ENCODE data around the gene TMEM229B. TPM values are rescaled to one million over a fixed set of nuclear protein-coding genes. Genes with fewer than 3 reads are reported as not detected.

Gene TMEM229B
- total RNA-seq, 4 donors from 2014 or later: 0.30 to 0.76 (median 0.50) TPM

DNA sequence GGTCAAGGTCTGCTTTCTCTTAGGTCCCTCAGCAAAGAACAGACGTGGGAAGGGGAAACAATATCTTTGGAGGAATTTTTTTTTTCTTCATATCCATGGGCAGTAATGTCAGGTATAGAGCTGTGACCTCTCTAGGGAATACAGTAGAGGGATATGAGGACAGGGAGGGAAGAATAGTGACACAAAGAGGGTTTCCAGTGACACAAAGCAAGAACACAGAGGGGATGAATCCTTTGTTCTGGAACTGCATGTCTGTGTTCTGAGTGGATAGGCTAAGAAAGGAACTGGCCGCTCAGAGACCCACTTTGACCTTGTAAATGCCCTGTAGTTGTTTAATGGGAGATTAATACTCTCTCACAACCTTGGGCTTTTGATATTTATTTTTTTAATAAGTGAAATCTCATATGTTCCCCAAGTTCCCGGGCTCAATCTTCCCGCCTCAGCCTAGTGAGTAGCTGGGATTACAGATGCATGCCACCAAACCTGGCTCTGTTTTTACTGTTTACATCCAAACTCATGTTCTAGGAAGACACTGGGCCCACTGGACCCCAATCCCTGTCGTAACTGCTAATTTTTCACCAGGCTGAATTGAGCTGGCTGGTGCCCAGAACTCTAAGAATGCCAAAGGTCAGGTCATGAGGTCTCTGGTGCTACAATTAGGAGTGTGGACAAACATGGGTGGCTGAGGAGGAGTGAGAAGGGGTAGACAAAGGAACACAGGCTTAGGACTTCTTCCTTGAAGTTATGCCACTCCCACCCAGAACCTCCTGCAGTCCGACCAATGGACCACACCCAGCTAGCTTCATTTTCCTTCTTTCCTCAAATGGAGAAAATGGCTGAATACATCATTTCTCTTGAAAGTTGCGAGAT lies 35.5 kb upstream of the TMEM229B start:
- intact Hi-C loops (cut with DNase I): no loop called here
- H3K27me3 ChIP-seq: peaks cover 0 to 71% (median 0%) of the 10 kb centered on the region in 4 donors
- no peak for TF ChIP-seq POLR2A (IDR thresholded peaks at IDR 0.05)
- TF ChIP-seq, protein P1, sequence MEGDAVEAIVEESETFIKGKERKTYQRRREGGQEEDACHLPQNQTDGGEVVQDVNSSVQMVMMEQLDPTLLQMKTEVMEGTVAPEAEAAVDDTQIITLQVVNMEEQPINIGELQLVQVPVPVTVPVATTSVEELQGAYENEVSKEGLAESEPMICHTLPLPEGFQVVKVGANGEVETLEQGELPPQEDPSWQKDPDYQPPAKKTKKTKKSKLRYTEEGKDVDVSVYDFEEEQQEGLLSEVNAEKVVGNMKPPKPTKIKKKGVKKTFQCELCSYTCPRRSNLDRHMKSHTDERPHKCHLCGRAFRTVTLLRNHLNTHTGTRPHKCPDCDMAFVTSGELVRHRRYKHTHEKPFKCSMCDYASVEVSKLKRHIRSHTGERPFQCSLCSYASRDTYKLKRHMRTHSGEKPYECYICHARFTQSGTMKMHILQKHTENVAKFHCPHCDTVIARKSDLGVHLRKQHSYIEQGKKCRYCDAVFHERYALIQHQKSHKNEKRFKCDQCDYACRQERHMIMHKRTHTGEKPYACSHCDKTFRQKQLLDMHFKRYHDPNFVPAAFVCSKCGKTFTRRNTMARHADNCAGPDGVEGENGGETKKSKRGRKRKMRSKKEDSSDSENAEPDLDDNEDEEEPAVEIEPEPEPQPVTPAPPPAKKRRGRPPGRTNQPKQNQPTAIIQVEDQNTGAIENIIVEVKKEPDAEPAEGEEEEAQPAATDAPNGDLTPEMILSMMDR (IDR thresholded peaks at IDR 0.05): no peak
- H3K36me3 ChIP-seq: no peaks in the 10 kb centered on the region
- 54 to 59% methylated on average over 6 to 7 of the region's 7 CpGs for WGBS, 2 donors
- no peak overlapping the region for H3K4me3 ChIP-seq
- H3K9me3 ChIP-seq: no peaks in the 10 kb centered on the region
- no peak for DNase-seq
- H3K4me1 ChIP-seq: peaks cover 0 to 11% (median 0%) of the 10 kb centered on the region in 3 donors
- no peak overlapping the region for H3K27ac ChIP-seq

DNA sequence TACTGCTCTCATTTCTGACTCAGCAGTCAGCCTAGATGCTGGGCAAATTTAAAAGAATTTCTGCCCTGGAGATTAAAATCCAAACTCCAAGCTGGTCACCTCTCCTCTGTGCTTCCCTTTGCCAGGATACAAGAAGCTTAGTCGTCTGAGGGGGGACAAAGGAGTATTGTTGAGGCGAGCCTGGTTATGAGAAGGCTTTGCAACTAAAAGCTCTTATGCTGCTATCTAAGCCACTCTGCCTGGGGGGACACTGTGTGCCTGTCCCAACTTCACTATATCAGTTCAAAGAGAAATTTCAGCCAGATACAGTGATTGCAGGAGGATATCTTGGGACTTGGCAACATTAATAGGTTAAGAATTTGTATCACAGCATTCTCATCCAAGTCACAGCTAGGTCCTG lies 33.7 kb upstream of the TMEM229B start:
- peaks cover 0 to 85% (median 0%) of the 10 kb centered on the region in 4 donors for H3K27me3 ChIP-seq
- H3K9me3 ChIP-seq: no peaks in the 10 kb centered on the region
- TF ChIP-seq, protein P1 (IDR thresholded peaks at IDR 0.05): no peak
- TF ChIP-seq POLR2A (IDR thresholded peaks at IDR 0.05): no peak
- intact Hi-C loops (cut with DNase I): no loop called here
- WGBS, 2 donors: 26 to 48% methylated on average over 2 of the region's 2 CpGs
- H3K27ac ChIP-seq: no peak overlapping the region
- peaks cover 0 to 12% (median 0%) of the 10 kb centered on the region in 3 donors for H3K4me1 ChIP-seq
- DNase-seq: no peak
- no peaks in the 10 kb centered on the region for H3K36me3 ChIP-seq
- H3K4me3 ChIP-seq: no peak overlapping the region

DNA sequence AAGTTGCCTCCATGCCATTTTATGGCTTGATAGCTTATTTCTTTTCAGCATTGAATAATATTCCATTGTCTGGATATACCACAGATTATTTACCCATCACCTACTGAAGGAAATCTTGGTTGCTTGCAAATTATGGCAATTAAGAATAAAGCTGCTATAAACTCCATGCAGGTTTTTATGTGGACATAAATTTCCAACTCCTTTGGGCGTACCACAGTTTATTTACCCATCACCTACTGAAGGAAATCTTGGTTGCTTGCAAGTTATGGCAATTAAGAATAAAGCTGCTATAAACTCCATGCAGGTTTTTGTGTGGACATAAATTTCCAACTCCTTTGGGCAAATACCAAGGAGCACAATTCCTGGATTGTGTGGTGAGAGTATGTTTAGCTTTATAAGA lies 32.0 kb upstream of the TMEM229B start:
- peaks cover 3 to 21% (median 4%) of the 10 kb centered on the region in 3 donors for H3K4me1 ChIP-seq
- TF ChIP-seq, protein P1 (IDR thresholded peaks at IDR 0.05): no peak
- TF ChIP-seq POLR2A (IDR thresholded peaks at IDR 0.05): no peak
- intact Hi-C loops (cut with DNase I): no loop called here
- no peaks in the 10 kb centered on the region for H3K36me3 ChIP-seq
- no peak overlapping the region for H3K27ac ChIP-seq
- DNase-seq: no peak
- H3K9me3 ChIP-seq: no peaks in the 10 kb centered on the region
- whole genome bisulfite sequencing, 2 donors: 85 to 93% methylated on average over 1 of the region's 1 CpG
- no peak overlapping the region for H3K4me3 ChIP-seq
- peaks cover 0 to 93% (median 0%) of the 10 kb centered on the region in 4 donors for H3K27me3 ChIP-seq

DNA sequence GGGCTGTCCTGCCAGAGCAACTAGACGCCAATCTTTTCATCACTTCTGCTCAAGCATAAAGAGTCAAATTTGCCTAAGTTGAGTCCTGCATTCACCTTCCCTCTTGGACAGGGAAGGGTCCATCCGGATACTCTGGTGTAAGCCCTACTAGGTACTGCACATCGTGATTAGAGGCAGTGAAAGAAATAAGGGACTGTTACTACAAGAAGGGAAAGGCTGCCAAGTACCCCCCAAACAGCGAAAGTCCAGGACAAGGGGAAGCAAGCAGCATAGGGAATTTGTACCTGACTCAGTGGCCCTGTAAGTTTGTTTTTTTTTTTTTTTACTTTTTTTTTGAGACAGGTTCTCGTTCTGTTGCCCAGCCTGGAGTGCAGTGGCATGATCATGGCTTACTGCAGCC lies 30.9 kb upstream of the TMEM229B start:
- H3K9me3 ChIP-seq: no peaks in the 10 kb centered on the region
- TF ChIP-seq, protein P1 (IDR thresholded peaks at IDR 0.05): no peak
- TF ChIP-seq POLR2A (IDR thresholded peaks at IDR 0.05): no peak
- WGBS, 2 donors: 78 to 86% methylated on average over 5 of the region's 5 CpGs
- H3K27ac ChIP-seq: no peak overlapping the region
- no peak for DNase-seq
- peaks cover 6 to 25% (median 6%) of the 10 kb centered on the region in 3 donors for H3K4me1 ChIP-seq
- H3K27me3 ChIP-seq: peaks cover 0 to 85% (median 0%) of the 10 kb centered on the region in 4 donors
- H3K36me3 ChIP-seq: no peaks in the 10 kb centered on the region
- intact Hi-C loops (cut with DNase I): no loop called here
- H3K4me3 ChIP-seq: no peak overlapping the region

DNA sequence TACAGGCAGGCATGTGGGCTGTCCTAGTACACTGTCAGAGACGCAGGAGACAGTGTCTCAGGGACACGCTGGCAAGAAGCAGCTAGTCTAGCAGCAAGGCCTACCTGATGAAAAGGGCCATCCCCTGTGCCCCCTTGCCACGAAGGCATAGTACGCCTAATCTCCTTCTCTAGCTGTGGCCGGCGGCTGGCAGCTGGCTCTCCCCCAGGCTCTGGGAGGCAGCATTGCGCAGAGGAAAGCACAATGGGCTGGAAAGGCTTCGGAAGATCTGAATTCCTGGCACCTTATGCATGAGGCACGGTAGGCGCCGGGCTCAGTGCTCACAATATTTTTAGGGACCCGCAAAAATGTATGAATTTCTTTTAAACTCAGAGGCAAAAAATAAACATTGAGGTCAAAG lies 28.6 kb upstream of the TMEM229B start:
- 29 to 38% methylated on average over 9 to 11 of the region's 12 CpGs for WGBS, 2 donors
- Histone ChIP-seq H3K27ac (no peak overlapping the region), H3K4me1 (peaks cover 10 to 27% (median 10%) of the 10 kb centered on the region in 3 donors), H3K36me3 (no peaks in the 10 kb centered on the region), H3K9me3 (no peaks in the 10 kb centered on the region), H3K4me3 (no peak overlapping the region), H3K27me3 (peaks cover 0 to 63% (median 0%) of the 10 kb centered on the region in 4 donors)
- TF ChIP-seq, protein P1 (IDR thresholded peaks at IDR 0.05): no peak
- no peak for TF ChIP-seq POLR2A (IDR thresholded peaks at IDR 0.05)
- intact Hi-C loops (cut with DNase I): no loop called here
- DNase-seq: no peak

Data from esophagus squamous epithelium (tissue), 5 donors.